Suppressor macrophage treated with lipopolysaccharide for 4 hours (primary cell): ENCODE results near the gene NDOR1.
A peak's percentile ranks its signal among the peaks of the same experiment; 100 is the strongest.

Experiments used
- DNase-seq: peaks from one replicate; pipeline ENCODE4 v3.0.0-alpha.2; 2020

NDOR1 gene

GRCh38 chr9:137221506-137222111 lies 16.1 kb downstream of the NDOR1 start:
- no peak for DNase-seq

- no peak for DNase-seq
Measured at GRCh38 chr9:137222190-137223077, 16.9 kb downstream of the NDOR1 start, which contains the start of gene RNF208. Gene RNF208, minus strand, starts transcription at chr9:137222240. Its CDS starts 1,028 bp downstream, at chr9:137221212.

- peak; percentile 100 for DNase-seq
Measured at GRCh38 chr9:137223078-137223970, 17.8 kb downstream of the NDOR1 start.

- no peak for DNase-seq
Measured at GRCh38 chr9:137224830-137225694, 19.6 kb downstream of the NDOR1 start, which contains the start of gene CYSRT1. Gene CYSRT1, plus strand, starts transcription at chr9:137225174. Its CDS starts 448 bp downstream, at chr9:137225622.

- DNase-seq, result no peak
Measured at GRCh38 chr9:137225699-137226331, 20.3 kb downstream of the NDOR1 start.

- no peak for DNase-seq
Measured at GRCh38 chr9:137226338-137227053, 21.0 kb downstream of the NDOR1 start.

- peak; percentile 75 for DNase-seq
Measured at GRCh38 chr9:137227054-137227852, 21.8 kb downstream of the NDOR1 start, which contains the start of gene RNF224. Gene RNF224, plus strand, starts transcription at chr9:137227502. Its CDS starts 834 bp downstream, at chr9:137228336.

- no peak for DNase-seq
Measured at GRCh38 chr9:137227853-137228505, 22.5 kb downstream of the NDOR1 start.

GRCh38 chr9:137228506-137228967 lies 23.0 kb downstream of the NDOR1 start:
- DNase-seq, result no peak

GRCh38 chr9:137228968-137229896 lies 23.7 kb downstream of the NDOR1 start:
- no peak for DNase-seq

GRCh38 chr9:137229903-137230704 lies 24.6 kb downstream of the NDOR1 start:
- no peak for DNase-seq

GRCh38 chr9:137230705-137231371 lies 25.3 kb downstream of the NDOR1 start, which contains the start of gene SLC34A3:
Gene SLC34A3, plus strand, starts transcription at chr9:137230901. Its CDS starts 802 bp downstream, at chr9:137231703.
- no peak for DNase-seq

GRCh38 chr9:137231372-137232039 lies 26.0 kb downstream of the NDOR1 start:
- DNase-seq, result no peak

GRCh38 chr9:137232101-137232500 lies 26.6 kb downstream of the NDOR1 start:
- DNase-seq, result no peak

- DNase-seq, result no peak
Measured at GRCh38 chr9:137232510-137232909, 27.0 kb downstream of the NDOR1 start.
